ENCODE data around the gene FUZ. TPM values are rescaled to one million over a fixed set of nuclear protein-coding genes. Genes with fewer than 3 reads are reported as not detected.
A peak's percentile ranks its signal among the peaks of the same experiment; 100 is the strongest.

Gene FUZ
- total RNA-seq, 1 experiment from 2014 or later, result 33.9 TPM

DNA sequence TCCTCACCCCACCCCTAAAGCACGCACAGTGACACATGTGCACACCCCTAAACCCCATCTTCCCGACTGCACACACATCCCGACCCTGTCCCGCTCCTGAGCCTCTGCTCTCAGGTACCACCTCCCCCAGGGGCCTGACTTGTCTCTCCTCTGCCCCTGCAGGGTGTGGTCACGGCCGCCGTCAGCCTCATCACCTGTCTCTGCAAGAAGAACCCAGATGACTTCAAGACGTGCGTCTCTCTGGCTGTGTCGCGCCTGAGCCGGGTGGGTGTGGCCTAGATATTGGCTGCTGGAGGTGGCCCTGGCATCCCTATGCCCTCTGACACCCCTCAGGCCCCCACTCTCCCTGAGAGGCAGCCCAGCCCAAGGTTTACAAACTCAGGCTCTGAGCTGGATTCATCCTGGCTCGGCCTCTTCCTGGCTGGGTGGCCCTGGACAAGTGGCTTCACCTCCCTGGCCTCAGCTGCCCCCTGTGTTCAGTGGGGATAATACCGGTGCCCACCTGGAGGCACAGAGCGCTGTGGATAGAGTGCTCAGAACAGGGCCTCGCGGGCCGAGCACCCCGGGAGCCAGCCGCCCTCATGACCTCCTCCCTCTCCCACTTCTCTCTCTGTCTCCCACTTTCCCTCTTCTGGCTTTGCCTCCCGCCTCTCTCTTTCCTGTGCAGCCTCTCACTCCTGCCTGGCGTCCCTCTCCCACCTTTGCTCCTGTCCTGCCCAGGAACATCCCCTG is 20.1 kb downstream of the FUZ start:
- no peak for DNase-seq (ENCODE audit: low spot score)
- in situ Hi-C loops (cut with HindIII; ENCODE audit: low sequenced_read_pairs), result no loop called here

- in situ Hi-C loops (cut with HindIII; ENCODE audit: low sequenced_read_pairs), result no loop called here
- DNase-seq (ENCODE audit: low spot score), result no peak
Measured at GRCh38 chr19:49791776-49792445, 21.2 kb downstream of the FUZ start.

- DNase-seq (ENCODE audit: low spot score), result peak; percentile 74
- in situ Hi-C loops (cut with HindIII; ENCODE audit: low sequenced_read_pairs), result no loop called here
Measured at GRCh38 chr19:49790866-49791265, 22.2 kb downstream of the FUZ start.

GRCh38 chr19:49788857-49789256 is 24.2 kb downstream of the FUZ start:
- in situ Hi-C loops (cut with HindIII; ENCODE audit: low sequenced_read_pairs), result no loop called here
- DNase-seq (ENCODE audit: low spot score), result no peak

- in situ Hi-C loops (cut with HindIII; ENCODE audit: low sequenced_read_pairs), result no loop called here
- DNase-seq (ENCODE audit: low spot score), result no peak
Measured at GRCh38 chr19:49787746-49788145, 25.3 kb downstream of the FUZ start.

DNA sequence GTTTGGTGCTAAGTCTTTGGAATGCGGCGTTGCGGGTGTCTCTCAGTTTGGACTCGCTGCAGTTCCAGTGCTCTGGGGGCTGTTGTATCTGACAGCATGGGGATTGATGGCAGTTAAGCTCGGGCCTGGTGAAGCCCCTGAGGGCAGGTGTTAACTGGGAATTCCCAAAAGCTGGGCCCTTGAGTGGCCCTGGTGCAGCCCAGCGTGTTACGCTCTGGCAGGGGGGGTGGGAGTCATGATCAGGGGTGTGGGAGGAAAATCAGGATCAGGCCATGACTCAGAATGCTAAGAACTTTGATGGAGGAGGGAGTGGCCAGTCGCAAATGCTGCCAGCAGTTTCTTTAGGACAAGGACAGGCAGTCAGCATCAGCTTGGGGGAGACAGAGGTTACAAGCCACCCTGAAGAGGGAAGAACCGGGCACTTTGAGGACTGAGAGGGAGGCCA is 26.7 kb downstream of the FUZ start:
- in situ Hi-C loops (cut with HindIII; ENCODE audit: low sequenced_read_pairs), result no loop called here
- DNase-seq (ENCODE audit: low spot score), result no peak

- in situ Hi-C loops (cut with HindIII; ENCODE audit: low sequenced_read_pairs), result no loop called here
- DNase-seq (ENCODE audit: low spot score), result no peak
Measured at GRCh38 chr19:49782515-49782914, 30.6 kb downstream of the FUZ start.

- DNase-seq (ENCODE audit: low spot score), result no peak
- in situ Hi-C loops (cut with HindIII; ENCODE audit: low sequenced_read_pairs), result no loop called here
Measured at GRCh38 chr19:49781394-49781793, 31.7 kb downstream of the FUZ start.

DNA sequence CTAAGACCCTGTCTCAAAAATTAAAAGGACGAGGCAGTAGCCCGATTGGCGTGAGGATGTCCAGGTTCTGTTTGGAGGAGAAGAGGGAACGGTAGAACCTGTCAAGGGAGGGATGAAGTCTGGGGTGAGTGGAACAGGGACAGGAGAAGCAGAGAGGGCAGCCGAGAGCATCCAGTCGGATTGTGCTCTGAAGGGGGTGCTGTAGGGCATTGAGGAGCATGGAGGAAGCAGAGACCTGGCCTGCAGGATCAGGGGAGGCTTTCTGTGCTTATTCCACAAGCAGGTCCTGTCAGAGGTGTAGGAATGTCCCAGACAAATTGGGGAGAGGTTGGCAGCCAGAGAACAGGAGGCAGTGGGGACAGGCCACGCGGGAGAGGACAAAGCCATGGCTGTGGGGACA is 32.2 kb downstream of the FUZ start:
- in situ Hi-C loops (cut with HindIII; ENCODE audit: low sequenced_read_pairs), result no loop called here
- DNase-seq (ENCODE audit: low spot score), result no peak

GRCh38 chr19:49779731-49780555 is 33.1 kb downstream of the FUZ start:
- in situ Hi-C loops (cut with HindIII; ENCODE audit: low sequenced_read_pairs), result no loop called here

DNA sequence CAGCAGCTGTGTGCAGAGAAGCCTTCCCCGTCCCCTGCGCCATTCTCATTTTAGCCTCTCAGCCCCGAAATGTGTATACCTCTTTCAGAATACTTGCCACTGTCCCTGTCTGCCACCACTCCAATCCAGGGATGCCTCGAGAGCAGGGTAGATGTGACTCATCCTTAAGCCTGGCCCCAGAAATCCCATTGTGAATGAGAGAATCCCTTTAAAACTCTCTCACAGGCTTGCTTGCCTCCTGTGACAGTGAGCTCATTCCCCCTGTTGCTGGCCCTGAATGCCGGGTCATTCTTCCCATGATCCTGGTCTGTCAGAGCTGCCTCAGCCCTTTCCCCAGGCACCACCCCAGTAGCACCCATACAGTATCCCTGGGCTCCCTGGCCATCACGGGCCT is 36.7 kb downstream of the FUZ start:
- no peak for DNase-seq (ENCODE audit: low spot score)
- in situ Hi-C loops (cut with HindIII; ENCODE audit: low sequenced_read_pairs), result no loop called here

More at GRCh38 chr19:49779731-49780555, 33.1 kb downstream of the FUZ start:
- DNase-seq (ENCODE audit: low spot score), result no peak

DNA sequence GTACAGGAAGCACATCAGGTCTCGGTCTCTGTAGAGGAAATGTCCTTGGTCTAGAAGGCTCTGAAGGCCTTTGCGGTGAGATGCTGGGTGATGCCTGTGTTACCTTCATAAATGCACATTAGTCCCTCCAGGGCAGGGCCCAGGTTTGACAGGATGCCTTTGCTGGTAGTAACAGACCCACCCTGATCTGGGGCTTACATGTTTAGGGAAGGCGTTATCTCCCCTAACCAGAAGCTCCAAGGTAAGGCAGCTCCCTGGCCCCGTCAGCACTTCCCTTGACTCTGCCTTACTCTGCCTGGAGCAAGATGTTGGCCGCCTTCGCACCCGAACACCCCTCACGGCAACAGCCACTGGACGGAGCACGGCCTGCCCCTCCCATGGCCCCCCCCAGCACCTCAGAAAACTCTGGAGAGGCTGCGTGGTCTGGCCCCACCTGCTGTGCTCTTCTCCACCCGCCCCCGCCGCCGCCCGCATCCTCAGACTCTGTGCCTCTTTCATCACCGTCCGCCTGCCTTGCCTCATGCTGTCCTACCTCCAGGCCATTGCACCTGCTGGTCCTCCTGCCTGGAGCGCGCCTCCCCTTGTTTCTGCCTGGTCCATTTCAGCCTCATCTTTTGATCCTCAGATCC is 37.2 kb downstream of the FUZ start:
- in situ Hi-C loops (cut with HindIII; ENCODE audit: low sequenced_read_pairs), result no loop called here
- no peak for DNase-seq (ENCODE audit: low spot score)

GRCh38 chr19:49774969-49775368 is 38.1 kb downstream of the FUZ start:
- in situ Hi-C loops (cut with HindIII; ENCODE audit: low sequenced_read_pairs), result no loop called here

GRCh38 chr19:49773663-49774350 is 39.3 kb downstream of the FUZ start:
- DNase-seq (ENCODE audit: low spot score), result no peak
- in situ Hi-C loops (cut with HindIII; ENCODE audit: low sequenced_read_pairs), result no loop called here

More at GRCh38 chr19:49774969-49775368, 38.1 kb downstream of the FUZ start:
- no peak for DNase-seq (ENCODE audit: low spot score)

- in situ Hi-C loops (cut with HindIII; ENCODE audit: low sequenced_read_pairs), result no loop called here
- no peak for DNase-seq (ENCODE audit: low spot score)
Measured at GRCh38 chr19:49772850-49773432, 40.2 kb downstream of the FUZ start.

DNA sequence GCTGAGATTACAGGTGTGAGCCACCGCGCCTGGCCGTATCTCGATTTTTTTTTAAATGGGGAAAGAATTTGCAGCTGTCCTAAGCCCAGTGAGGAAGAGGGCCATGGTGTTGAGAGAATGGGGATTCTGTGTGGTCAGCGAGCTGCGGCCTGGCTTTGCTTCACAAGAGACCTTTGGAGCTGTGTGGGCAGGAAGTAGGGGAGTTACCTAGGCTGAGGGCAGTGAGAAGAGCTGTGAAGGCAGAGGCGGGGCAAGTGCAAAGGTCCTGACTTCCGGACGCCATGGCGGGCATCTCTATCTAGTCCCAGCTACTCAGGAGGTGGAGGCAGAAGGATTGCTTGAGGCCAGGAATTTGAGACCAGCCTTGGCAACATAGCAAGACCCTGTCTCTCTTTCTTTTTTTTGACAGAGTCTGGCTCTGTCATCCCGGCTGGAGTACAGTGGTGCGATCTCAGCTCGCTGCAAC is 41.4 kb downstream of the FUZ start:
- DNase-seq (ENCODE audit: low spot score), result no peak
- in situ Hi-C loops (cut with HindIII; ENCODE audit: low sequenced_read_pairs), result no loop called here

- in situ Hi-C loops (cut with HindIII; ENCODE audit: low sequenced_read_pairs), result no loop called here
- DNase-seq (ENCODE audit: low spot score), result no peak
Measured at GRCh38 chr19:49770529-49770928, 42.6 kb downstream of the FUZ start.

DNA sequence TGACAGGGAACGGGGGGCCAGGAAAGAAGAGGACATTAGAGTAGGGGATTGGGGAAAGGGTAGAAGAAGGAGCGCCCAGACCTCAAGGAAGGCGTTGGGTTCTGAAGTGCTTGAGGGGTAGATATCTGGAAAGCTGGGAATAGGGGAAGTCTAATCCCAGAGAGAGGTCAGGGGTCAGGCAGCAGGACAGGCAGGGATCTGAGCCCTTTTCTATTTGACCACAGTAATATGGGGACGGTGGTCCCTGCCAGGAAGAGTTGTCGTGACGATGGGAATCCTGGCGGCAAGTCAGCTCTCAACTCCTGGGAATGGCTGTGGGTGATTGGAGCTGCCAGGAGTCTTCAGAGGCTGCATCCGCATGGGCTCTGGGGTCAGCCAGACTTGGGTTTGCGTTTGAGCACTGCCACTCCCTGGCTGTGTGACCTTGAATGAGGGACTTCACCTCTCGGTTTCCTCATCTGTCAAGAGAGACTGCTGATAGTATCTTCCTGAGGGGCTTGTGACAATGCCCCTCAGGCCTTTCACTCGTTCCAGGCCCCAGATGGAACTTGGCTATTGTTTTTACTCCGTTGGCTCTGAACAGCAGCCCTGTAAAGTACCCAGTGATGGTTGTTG is 45.0 kb downstream of the FUZ start:
- in situ Hi-C loops (cut with HindIII; ENCODE audit: low sequenced_read_pairs), result no loop called here
- DNase-seq (ENCODE audit: low spot score), result no peak
